Upper lobe of left lung (tissue), 4 donors: ENCODE measurements around the gene UNC45B.

ENCODE experiments used
- CTCF ChIP-seq, 6 experiments: fragments of 450-650 bp in 4 of 6; fragments of 200-600 bp in 2 of 6; sonication (generic) in 2 of 6; IDR thresholded peaks; one replicate each; pipeline ENCODE4 v1.5.1; 2016 to 2019; ENCODE audit warnings: antibody characterized with exemption in 6 of 6
- EP300 ChIP-seq, 4 donors: sonication (generic); formaldehyde crosslinking; IDR thresholded peaks; one replicate each; pipeline ENCODE4 v1.5.1; 2017; ENCODE audit warnings: antibody characterized with exemption in 4 of 4, control low read depth in 2 of 4
- POLR2A ChIP-seq, 4 donors: fragments of 450-650 bp; IDR thresholded peaks; one replicate each; pipeline ENCODE4 v1.5.1; 2016 to 2017; ENCODE audit warnings: antibody characterized with exemption in 4 of 4, mild to moderate bottlenecking in 2 of 4
- POLR2AphosphoS5 ChIP-seq, 2 donors: sonication (generic); formaldehyde crosslinking; IDR thresholded peaks; one replicate each; pipeline ENCODE4 v1.5.1; 2017; ENCODE audit warnings: antibody characterized with exemption in 2 of 2

GRCh38 chr17:35214631-35215273 is 67.1 kb downstream of the UNC45B start:
- TF ChIP-seq CTCF (IDR thresholded peaks at IDR 0.05) (no peak), POLR2A (IDR thresholded peaks at IDR 0.05) (no peak), POLR2AphosphoS5 (IDR thresholded peaks at IDR 0.05) (no peak), EP300 (IDR thresholded peaks at IDR 0.05) (no peak)
